Parathyroid adenoma (tissue), 2 donors: Measurements from ENCODE around the gene CNOT6L.

ENCODE experiments used
- H2AFZ ChIP-seq: fragments of 300-600 bp; sonication (generic); one replicate; pipeline ENCODE4 v1.7.0; 2017; ENCODE audit warnings: antibody characterized with exemption, mild to moderate bottlenecking
- H3K27ac ChIP-seq: fragments of 300-600 bp; sonication (generic); one replicate; pipeline ENCODE4 v1.7.0; 2017
- H3K27me3 ChIP-seq: fragments of 300-600 bp; sonication (generic); one replicate; pipeline ENCODE4 v1.7.0; 2017; ENCODE audit warnings: low read length; ENCODE audit not compliant: control insufficient read depth, insufficient read depth
- H3K36me3 ChIP-seq: fragments of 300-600 bp; sonication (generic); one replicate; pipeline ENCODE4 v1.7.0; 2017; ENCODE audit warnings: low read length; ENCODE audit not compliant: control insufficient read depth, insufficient read depth
- H3K4me1 ChIP-seq: fragments of 300-600 bp; sonication (generic); one replicate; pipeline ENCODE4 v1.7.0; 2017; ENCODE audit warnings: control low read depth
- H3K4me2 ChIP-seq: fragments of 300-600 bp; sonication (generic); one replicate; pipeline ENCODE4 v1.7.0; 2017; ENCODE audit warnings: low read length
- H3K4me3 ChIP-seq: fragments of 300-600 bp; sonication (generic); one replicate; pipeline ENCODE4 v1.7.0; 2017; ENCODE audit warnings: low read depth, low read length
- H3K79me2 ChIP-seq: fragments of 300-600 bp; sonication (generic); one replicate; pipeline ENCODE4 v1.7.0; 2017; ENCODE audit warnings: control low read depth
- H3K9ac ChIP-seq: fragments of 300-600 bp; sonication (generic); one replicate; pipeline ENCODE4 v1.7.0; 2017; ENCODE audit warnings: mild to moderate bottlenecking
- H3K9me3 ChIP-seq: fragments of 300-600 bp; sonication (generic); one replicate; pipeline ENCODE4 v1.7.0; 2017; ENCODE audit warnings: low read length; ENCODE audit not compliant: control insufficient read depth
- TF ChIP-seq, protein P1 (sequence below): fragments of 300-600 bp; sonication (generic); IDR thresholded peaks from one replicate; pipeline ENCODE4 v1.7.0; 2017; ENCODE audit warnings: antibody characterized with exemption, mild to moderate bottlenecking
- donor health status: primary hyperparathyroidism.

CNOT6L gene

GRCh38 chr4:77821775-77822174, 2.6 kb upstream of the CNOT6L start:
- Histone ChIP-seq H3K27me3 (no peaks in the 10 kb centered on the region), H3K4me1 (peaks cover 2% of the 10 kb centered on the region), H3K9ac (no peak overlapping the region), H3K4me3 (no peak overlapping the region), H3K79me2 (no peaks in the 10 kb centered on the region), H2AFZ (no peak overlapping the region), H3K9me3 (no peaks in the 10 kb centered on the region), H3K4me2 (no peak overlapping the region), H3K27ac (peak overlapping the region; percentile 93), H3K36me3 (no peaks in the 10 kb centered on the region)
- TF ChIP-seq, protein P1, sequence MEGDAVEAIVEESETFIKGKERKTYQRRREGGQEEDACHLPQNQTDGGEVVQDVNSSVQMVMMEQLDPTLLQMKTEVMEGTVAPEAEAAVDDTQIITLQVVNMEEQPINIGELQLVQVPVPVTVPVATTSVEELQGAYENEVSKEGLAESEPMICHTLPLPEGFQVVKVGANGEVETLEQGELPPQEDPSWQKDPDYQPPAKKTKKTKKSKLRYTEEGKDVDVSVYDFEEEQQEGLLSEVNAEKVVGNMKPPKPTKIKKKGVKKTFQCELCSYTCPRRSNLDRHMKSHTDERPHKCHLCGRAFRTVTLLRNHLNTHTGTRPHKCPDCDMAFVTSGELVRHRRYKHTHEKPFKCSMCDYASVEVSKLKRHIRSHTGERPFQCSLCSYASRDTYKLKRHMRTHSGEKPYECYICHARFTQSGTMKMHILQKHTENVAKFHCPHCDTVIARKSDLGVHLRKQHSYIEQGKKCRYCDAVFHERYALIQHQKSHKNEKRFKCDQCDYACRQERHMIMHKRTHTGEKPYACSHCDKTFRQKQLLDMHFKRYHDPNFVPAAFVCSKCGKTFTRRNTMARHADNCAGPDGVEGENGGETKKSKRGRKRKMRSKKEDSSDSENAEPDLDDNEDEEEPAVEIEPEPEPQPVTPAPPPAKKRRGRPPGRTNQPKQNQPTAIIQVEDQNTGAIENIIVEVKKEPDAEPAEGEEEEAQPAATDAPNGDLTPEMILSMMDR: no peak

- Histone ChIP-seq H3K4me2 (peak overlapping the region; percentile 74), H3K9me3 (no peaks in the 10 kb centered on the region), H3K9ac (peak overlapping the region; percentile 19), H3K27me3 (no peaks in the 10 kb centered on the region), H3K4me1 (peaks cover 2% of the 10 kb centered on the region), H2AFZ (peak overlapping the region; percentile 86), H3K79me2 (no peaks in the 10 kb centered on the region), H3K36me3 (no peaks in the 10 kb centered on the region), H3K27ac (peak overlapping the region; percentile 93), H3K4me3 (peak overlapping the region; percentile 78)
- TF ChIP-seq, protein P1: no peak
Observed at GRCh38 chr4:77820649-77821561, 1.7 kb upstream of the CNOT6L start.

DNA sequence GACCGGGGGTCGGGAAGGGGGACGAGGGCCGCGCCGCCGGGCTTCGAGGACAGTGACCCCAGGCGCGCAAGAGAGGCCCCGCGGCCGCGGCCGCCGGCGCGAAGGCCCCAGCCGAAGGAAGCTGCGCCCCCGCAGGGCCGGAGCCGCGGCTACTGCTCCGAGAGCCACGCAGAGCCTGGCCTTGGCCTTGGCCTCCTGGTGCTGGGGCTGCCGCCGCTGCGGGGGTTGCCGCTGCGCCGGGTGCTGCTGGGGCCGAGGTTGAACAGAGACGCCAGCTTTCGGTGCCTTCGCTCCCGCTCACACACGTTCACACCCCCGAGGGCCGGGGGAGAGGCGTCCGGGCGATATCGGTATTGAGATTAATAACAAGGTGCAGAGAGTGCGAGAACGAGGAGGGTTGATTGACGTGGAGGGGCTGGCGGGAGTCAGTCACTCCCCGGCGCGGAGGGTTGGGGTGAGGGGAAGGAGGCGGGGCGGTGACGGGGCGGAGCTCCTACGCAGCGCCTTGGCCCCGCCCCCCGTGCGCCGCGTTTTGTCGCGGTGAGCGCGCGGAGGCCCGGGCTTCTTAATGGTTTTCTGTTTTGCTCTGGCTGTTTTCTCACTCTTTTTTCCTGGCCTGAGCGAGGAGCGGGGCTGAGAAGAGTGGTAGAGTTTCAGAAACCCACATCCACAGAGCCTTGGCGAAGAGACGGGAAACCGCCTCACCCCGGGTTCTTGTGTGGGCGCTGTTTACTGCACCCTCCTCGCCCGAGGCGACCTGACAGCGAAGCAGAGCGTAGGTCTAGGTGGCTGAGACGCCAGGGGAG, 878 bp upstream of the CNOT6L start:
- H3K9me3 ChIP-seq: no peaks in the 10 kb centered on the region
- TF ChIP-seq, protein P1: no peak
- peak overlapping the region; percentile 78 for H3K4me3 ChIP-seq
- peak overlapping the region; percentile 93 for H3K27ac ChIP-seq
- H2AFZ ChIP-seq: peak overlapping the region; percentile 86
- H3K36me3 ChIP-seq: no peaks in the 10 kb centered on the region
- peaks cover 4% of the 10 kb centered on the region for H3K79me2 ChIP-seq
- peak overlapping the region; percentile 72 for H3K9ac ChIP-seq
- H3K4me1 ChIP-seq: peaks cover 2% of the 10 kb centered on the region
- no peaks in the 10 kb centered on the region for H3K27me3 ChIP-seq
- peak overlapping the region; percentile 74 for H3K4me2 ChIP-seq

DNA sequence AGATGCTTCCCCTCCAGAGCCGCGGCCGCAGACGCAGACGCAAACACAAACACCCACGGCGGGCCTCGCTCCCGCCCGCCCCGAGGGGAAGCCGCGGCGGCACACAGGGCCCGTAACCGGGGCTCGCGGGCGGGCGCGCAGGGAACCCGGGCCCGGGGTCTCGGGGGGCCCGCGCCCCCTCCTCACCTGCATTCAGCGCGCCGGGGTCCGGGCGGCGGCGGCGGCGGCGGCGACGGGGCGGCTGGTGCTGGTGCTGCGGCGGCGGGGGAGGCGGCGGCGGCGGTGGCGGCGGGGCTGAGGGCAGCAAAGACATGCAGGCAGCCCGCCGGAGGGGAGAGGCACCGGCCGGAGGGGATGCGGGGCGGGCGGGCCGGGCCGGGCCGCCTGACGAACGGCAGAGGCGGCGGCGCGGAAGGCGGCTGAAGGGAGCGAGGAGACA, 255 bp upstream of the CNOT6L start:
- Histone ChIP-seq H3K4me1 (peaks cover 2% of the 10 kb centered on the region), H3K36me3 (no peaks in the 10 kb centered on the region), H3K79me2 (peaks cover 4% of the 10 kb centered on the region), H3K27ac (peak overlapping the region; percentile 93), H3K9ac (peak overlapping the region; percentile 11), H3K4me2 (peak overlapping the region; percentile 74), H2AFZ (peak overlapping the region; percentile 86), H3K9me3 (no peaks in the 10 kb centered on the region), H3K4me3 (peak overlapping the region; percentile 78), H3K27me3 (no peaks in the 10 kb centered on the region)
- TF ChIP-seq, protein P1: no peak
